ENCODE measurements around the gene DUOX2. TPM values are rescaled to one million over a fixed set of nuclear protein-coding genes. Genes with fewer than 3 reads are reported as not detected.

The DUOX2 gene
- polyA plus RNA-seq, 1 donor (not counting 4 experiments of a cell fraction or from before 2014, with no cell fraction given) = 0.31 TPM

DNA sequence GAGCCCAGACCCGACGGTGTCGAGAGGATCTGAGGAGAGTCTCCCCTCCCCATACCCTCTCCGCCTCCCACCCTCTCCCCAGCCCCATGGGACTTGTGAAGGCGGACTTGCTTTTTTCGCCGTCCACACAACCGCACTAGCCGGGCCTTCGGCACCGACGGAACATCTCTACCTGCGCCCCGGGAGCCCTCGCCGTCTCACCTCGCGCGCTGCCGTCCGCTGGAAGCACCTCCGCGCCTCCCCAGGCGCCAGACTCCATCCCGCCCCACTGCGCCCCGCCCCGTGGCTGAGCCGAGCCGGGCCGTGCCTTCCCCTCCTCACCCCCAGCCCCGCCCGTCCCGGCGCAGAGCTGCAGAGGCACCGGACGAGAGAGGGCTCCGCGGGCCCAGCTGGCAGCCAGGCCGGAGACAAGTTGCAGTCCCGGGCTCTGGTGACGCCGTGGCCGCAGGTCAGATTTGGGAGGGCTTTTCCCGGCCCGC, 15.7 kb upstream of the DUOX2 start, which contains the start of the genes DUOX1 and DUOXA1:
Gene DUOX1, plus strand, starts transcription at position 344 of the 479 bp plus-strand sequence. CDS start 1,973 bp downstream, outside the sequence.
Gene DUOXA1, minus strand, starts transcription at position 229 of the 479 bp plus-strand sequence. CDS start 6,865 bp downstream, outside the sequence.
- peaks cover 28% of the 10 kb centered on the region for H3K4me1 ChIP-seq (ENCODE audit: control insufficient read depth, extremely low read depth, insufficient read depth, low read length)
- peak within 1 kb of the TSS; percentile 97 for H3K4me2 ChIP-seq (ENCODE audit: control insufficient read depth, extremely low read depth, insufficient read depth, low read depth, low read length)
- peak within 1 kb of the TSS; percentile 80 for H2AFZ ChIP-seq (ENCODE audit: control insufficient read depth, low read length)
- FAIRE-seq (no peak), DNase-seq (ENCODE audit: low read depth, low spot score) (no peak)
- H3K36me3 ChIP-seq (ENCODE audit: control insufficient read depth in 2 of 2, extremely low read depth in 1 of 2, insufficient read depth in 2 of 2, low read length in 2 of 2) = peaks cover 0 to 4% of the 10 kb centered on the region in 2 experiments
- peak within 1 kb of the TSS; percentile 52 to 59 (median 57) for H3K4me3 ChIP-seq (ENCODE audit: control insufficient read depth in 2 of 3, extremely low read depth in 1 of 3, insufficient read depth in 2 of 3, low read depth in 1 of 3, low read length in 3 of 3)
- no peaks in the 10 kb centered on the region for H3K9me1 ChIP-seq (ENCODE audit: control insufficient read depth, extremely low read depth, insufficient read depth, low read length)
- H4K20me1 ChIP-seq (ENCODE audit: control insufficient read depth, extremely low read depth, insufficient read depth, low read length) = no peaks in the 10 kb centered on the region
- peak within 1 kb of the TSS; percentile 24 for H3K27ac ChIP-seq (ENCODE audit: control insufficient read depth, insufficient read depth, low read length)
- no peak for TF ChIP-seq EZH2 (IDR thresholded peaks at IDR 0.05; ENCODE audit: low read length)
- TF ChIP-seq, protein P1, sequence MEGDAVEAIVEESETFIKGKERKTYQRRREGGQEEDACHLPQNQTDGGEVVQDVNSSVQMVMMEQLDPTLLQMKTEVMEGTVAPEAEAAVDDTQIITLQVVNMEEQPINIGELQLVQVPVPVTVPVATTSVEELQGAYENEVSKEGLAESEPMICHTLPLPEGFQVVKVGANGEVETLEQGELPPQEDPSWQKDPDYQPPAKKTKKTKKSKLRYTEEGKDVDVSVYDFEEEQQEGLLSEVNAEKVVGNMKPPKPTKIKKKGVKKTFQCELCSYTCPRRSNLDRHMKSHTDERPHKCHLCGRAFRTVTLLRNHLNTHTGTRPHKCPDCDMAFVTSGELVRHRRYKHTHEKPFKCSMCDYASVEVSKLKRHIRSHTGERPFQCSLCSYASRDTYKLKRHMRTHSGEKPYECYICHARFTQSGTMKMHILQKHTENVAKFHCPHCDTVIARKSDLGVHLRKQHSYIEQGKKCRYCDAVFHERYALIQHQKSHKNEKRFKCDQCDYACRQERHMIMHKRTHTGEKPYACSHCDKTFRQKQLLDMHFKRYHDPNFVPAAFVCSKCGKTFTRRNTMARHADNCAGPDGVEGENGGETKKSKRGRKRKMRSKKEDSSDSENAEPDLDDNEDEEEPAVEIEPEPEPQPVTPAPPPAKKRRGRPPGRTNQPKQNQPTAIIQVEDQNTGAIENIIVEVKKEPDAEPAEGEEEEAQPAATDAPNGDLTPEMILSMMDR (optimal IDR thresholded peaks at IDR 0.05 in 1 of 3, IDR thresholded peaks at IDR 0.05 in 1 of 3, conservative IDR thresholded peaks at IDR 0.05 in 1 of 3; ENCODE audit: extremely low read depth in 1 of 3, insufficient read depth in 2 of 3, low read length in 3 of 3) = peak in 1 of 3 experiments; percentile 1
- no peaks in the 10 kb centered on the region for H3K27me3 ChIP-seq (ENCODE audit: control insufficient read depth, extremely low read depth, insufficient read depth, low read length)
- dilution Hi-C loops (cut with MboI; ENCODE audit: extremely low pct_ligation_motif_present, low sequenced_read_pairs) = no loop called here
- no peaks in the 10 kb centered on the region for H3K9me3 ChIP-seq (ENCODE audit: control insufficient read depth, low read depth, low read length)
- H3K9ac ChIP-seq (ENCODE audit: control insufficient read depth, extremely low read depth, insufficient read depth, low read length) = peak within 1 kb of the TSS; percentile 70
- H3K79me2 ChIP-seq (ENCODE audit: control insufficient read depth, insufficient read depth, low read length) = peaks cover 4% of the 10 kb centered on the region

- peak overlapping the region; percentile 43 to 57 (median 52) for H3K4me3 ChIP-seq (ENCODE audit: control insufficient read depth in 2 of 3, extremely low read depth in 1 of 3, insufficient read depth in 2 of 3, low read depth in 1 of 3, low read length in 3 of 3)
- H2AFZ ChIP-seq (ENCODE audit: control insufficient read depth, low read length) = peak overlapping the region; percentile 80
- peak overlapping the region; percentile 97 for H3K4me2 ChIP-seq (ENCODE audit: control insufficient read depth, extremely low read depth, insufficient read depth, low read depth, low read length)
- peaks cover 0 to 2% of the 10 kb centered on the region in 2 experiments for H3K36me3 ChIP-seq (ENCODE audit: control insufficient read depth in 2 of 2, extremely low read depth in 1 of 2, insufficient read depth in 2 of 2, low read length in 2 of 2)
- H3K9me1 ChIP-seq (ENCODE audit: control insufficient read depth, extremely low read depth, insufficient read depth, low read length) = no peaks in the 10 kb centered on the region
- dilution Hi-C loops (cut with MboI; ENCODE audit: extremely low pct_ligation_motif_present, low sequenced_read_pairs) = no loop called here
- TF ChIP-seq EZH2 (IDR thresholded peaks at IDR 0.05; ENCODE audit: low read length) = no peak
- TF ChIP-seq, protein P1 (optimal IDR thresholded peaks at IDR 0.05 in 1 of 3, IDR thresholded peaks at IDR 0.05 in 1 of 3, conservative IDR thresholded peaks at IDR 0.05 in 1 of 3; ENCODE audit: extremely low read depth in 1 of 3, insufficient read depth in 2 of 3, low read length in 3 of 3) = no peak
- no peaks in the 10 kb centered on the region for H3K9me3 ChIP-seq (ENCODE audit: control insufficient read depth, low read depth, low read length)
- H3K4me1 ChIP-seq (ENCODE audit: control insufficient read depth, extremely low read depth, insufficient read depth, low read length) = peaks cover 28% of the 10 kb centered on the region
- H3K27ac ChIP-seq (ENCODE audit: control insufficient read depth, insufficient read depth, low read length) = no peak overlapping the region
- H3K79me2 ChIP-seq (ENCODE audit: control insufficient read depth, insufficient read depth, low read length) = peaks cover 4% of the 10 kb centered on the region
- FAIRE-seq = no peak
- H4K20me1 ChIP-seq (ENCODE audit: control insufficient read depth, extremely low read depth, insufficient read depth, low read length) = no peaks in the 10 kb centered on the region
- no peak for DNase-seq (ENCODE audit: low read depth, low spot score)
- H3K9ac ChIP-seq (ENCODE audit: control insufficient read depth, extremely low read depth, insufficient read depth, low read length) = peak overlapping the region; percentile 59
- H3K27me3 ChIP-seq (ENCODE audit: control insufficient read depth, extremely low read depth, insufficient read depth, low read length) = no peaks in the 10 kb centered on the region
Observed at GRCh38 chr15:45128971-45129639, 15.1 kb upstream of the DUOX2 start.

Data from keratinocyte (primary cell).